Smooth muscle cell of the coronary artery (primary cell): ENCODE measurements around the gene PNO1. TPM values are rescaled to one million over a fixed set of nuclear protein-coding genes. Genes with fewer than 3 reads are reported as not detected.

Experiments
- total RNA-seq: library from RNA; depleted of rRNA; stranded (reverse); fragments of >200 nt; gene quantifications from 2 replicates; pipeline ENCODE4 v1.2.3, GENCODE V29; 2014; ENCODE audit warnings: low replicate concordance

The PNO1 gene
- 2.7 and 9.4 TPM in 2 replicates for total RNA-seq

DNA sequence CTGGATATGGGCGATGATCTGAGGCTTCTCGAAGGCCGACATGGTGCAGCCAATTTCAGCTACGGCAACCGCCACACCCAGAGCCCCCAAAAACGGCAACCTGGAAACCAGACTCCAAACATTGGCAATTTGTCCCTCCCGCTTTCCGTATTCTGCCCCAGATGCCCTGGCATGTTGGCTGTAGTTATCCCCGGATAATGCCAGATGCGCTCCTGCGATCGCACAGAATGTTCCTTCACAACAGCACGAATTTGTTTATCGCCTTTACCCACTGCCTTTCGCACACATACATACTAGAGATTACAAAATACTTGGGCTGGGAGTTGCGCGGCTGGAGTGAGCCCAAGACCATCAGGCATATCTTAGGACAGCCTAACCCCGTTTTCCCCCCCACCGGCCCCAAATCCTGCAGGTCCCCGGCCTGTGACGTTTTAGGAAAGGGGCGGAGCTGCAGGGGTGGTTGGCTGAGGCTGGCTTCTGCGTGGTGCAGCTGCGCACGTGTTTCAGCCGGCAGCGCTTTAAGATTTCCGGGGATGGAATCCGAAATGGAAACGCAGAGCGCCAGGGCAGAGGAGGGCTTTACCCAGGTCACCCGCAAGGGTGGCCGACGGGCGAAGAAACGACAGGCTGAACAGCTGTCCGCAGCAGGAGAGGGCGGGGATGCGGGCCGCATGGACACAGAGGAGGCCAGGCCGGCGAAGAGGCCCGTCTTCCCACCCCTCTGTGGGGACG, at the start of gene PNO1:
TSS of gene PNO1 (plus strand) at position 487 of the 732 bp plus-strand sequence. CDS start at position 534, 47 bp downstream.

Other genes with a start within 250 kb of the PNO1 start
- 5.7 and 12.0 TPM in 2 replicates for gene C1D, start 94.9 kb upstream of the PNO1 start, total RNA-seq
- 5.1 and 15.9 TPM in 2 replicates for gene PPP3R1, start 94.6 kb downstream of the PNO1 start, total RNA-seq
- gene CNRIP1, start 162.1 kb downstream of the PNO1 start, total RNA-seq: 14.1 and 23.1 TPM in 2 replicates
- gene PLEK, start 207.4 kb downstream of the PNO1 start, total RNA-seq: 0.08 TPM in 1 of 2 replicates, not detected in the other